Ishikawa (cell line): Measurements from ENCODE around the gene KCNC1.

ENCODE experiments used
- CEBPB ChIP-seq: IDR thresholded peaks from 2 replicates; pipeline ENCODE4 v1.6.1; 2012
- CREB1 ChIP-seq: IDR thresholded peaks from 2 replicates; pipeline ENCODE4 v1.6.1; 2012; ENCODE audit warnings: low read depth
- EGR1 ChIP-seq: IDR thresholded peaks from 2 replicates; pipeline ENCODE4 v1.6.1; 2012
- EP300 ChIP-seq: IDR thresholded peaks from 2 replicates; pipeline ENCODE4 v1.6.1; 2012; ENCODE audit warnings: borderline replicate concordance
- FOXM1 ChIP-seq: IDR thresholded peaks from 2 replicates; pipeline ENCODE4 v1.6.1; 2012; ENCODE audit warnings: low read depth, borderline replicate concordance
- MAX ChIP-seq: IDR thresholded peaks from 2 replicates; pipeline ENCODE4 v1.6.1; 2012
- NFIC ChIP-seq: IDR thresholded peaks from 2 replicates; pipeline ENCODE4 v1.6.1; 2012
- RAD21 ChIP-seq: IDR thresholded peaks from 2 replicates; pipeline ENCODE4 v1.6.1; 2012; ENCODE audit warnings: low read depth
- TAF1 ChIP-seq: IDR thresholded peaks from 2 replicates; pipeline ENCODE4 v1.6.1; 2012; ENCODE audit warnings: low read depth, mild to moderate bottlenecking
- TCF12 ChIP-seq: IDR thresholded peaks from 2 replicates; pipeline ENCODE4 v1.6.1; 2012; ENCODE audit warnings: low read depth
- TEAD4 ChIP-seq: IDR thresholded peaks from 2 replicates; pipeline ENCODE4 v1.6.1; 2012
- YY1 ChIP-seq: IDR thresholded peaks from 2 replicates; pipeline ENCODE4 v1.6.1; 2012; ENCODE audit warnings: low read depth
- ZBTB7A ChIP-seq: IDR thresholded peaks from 2 replicates; pipeline ENCODE4 v1.6.1; 2012; ENCODE audit warnings: low read depth
- TF ChIP-seq, protein P1 (sequence below): IDR thresholded peaks from 2 replicates; pipeline ENCODE4 v1.6.1; 2012
- TF ChIP-seq, protein P2 (sequence below): IDR thresholded peaks from 2 replicates; pipeline ENCODE4 v1.6.1; 2012; ENCODE audit warnings: low read depth, mild to moderate bottlenecking

Gene KCNC1

GRCh38 chr11:17778352-17778751 lies 43.8 kb downstream of the KCNC1 start:
- TF ChIP-seq TAF1 (no peak), RAD21 (no peak), YY1 (no peak), EP300 (no peak), ZBTB7A (no peak), CREB1 (no peak), CEBPB (no peak), TCF12 (no peak), EGR1 (no peak), FOXM1 (no peak), TEAD4 (no peak), NFIC (no peak), MAX (no peak)
- TF ChIP-seq, protein P1, sequence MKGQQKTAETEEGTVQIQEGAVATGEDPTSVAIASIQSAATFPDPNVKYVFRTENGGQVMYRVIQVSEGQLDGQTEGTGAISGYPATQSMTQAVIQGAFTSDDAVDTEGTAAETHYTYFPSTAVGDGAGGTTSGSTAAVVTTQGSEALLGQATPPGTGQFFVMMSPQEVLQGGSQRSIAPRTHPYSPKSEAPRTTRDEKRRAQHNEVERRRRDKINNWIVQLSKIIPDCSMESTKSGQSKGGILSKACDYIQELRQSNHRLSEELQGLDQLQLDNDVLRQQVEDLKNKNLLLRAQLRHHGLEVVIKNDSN, result no peak
- TF ChIP-seq, protein P2, sequence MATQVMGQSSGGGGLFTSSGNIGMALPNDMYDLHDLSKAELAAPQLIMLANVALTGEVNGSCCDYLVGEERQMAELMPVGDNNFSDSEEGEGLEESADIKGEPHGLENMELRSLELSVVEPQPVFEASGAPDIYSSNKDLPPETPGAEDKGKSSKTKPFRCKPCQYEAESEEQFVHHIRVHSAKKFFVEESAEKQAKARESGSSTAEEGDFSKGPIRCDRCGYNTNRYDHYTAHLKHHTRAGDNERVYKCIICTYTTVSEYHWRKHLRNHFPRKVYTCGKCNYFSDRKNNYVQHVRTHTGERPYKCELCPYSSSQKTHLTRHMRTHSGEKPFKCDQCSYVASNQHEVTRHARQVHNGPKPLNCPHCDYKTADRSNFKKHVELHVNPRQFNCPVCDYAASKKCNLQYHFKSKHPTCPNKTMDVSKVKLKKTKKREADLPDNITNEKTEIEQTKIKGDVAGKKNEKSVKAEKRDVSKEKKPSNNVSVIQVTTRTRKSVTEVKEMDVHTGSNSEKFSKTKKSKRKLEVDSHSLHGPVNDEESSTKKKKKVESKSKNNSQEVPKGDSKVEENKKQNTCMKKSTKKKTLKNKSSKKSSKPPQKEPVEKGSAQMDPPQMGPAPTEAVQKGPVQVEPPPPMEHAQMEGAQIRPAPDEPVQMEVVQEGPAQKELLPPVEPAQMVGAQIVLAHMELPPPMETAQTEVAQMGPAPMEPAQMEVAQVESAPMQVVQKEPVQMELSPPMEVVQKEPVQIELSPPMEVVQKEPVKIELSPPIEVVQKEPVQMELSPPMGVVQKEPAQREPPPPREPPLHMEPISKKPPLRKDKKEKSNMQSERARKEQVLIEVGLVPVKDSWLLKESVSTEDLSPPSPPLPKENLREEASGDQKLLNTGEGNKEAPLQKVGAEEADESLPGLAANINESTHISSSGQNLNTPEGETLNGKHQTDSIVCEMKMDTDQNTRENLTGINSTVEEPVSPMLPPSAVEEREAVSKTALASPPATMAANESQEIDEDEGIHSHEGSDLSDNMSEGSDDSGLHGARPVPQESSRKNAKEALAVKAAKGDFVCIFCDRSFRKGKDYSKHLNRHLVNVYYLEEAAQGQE, result no peak

GRCh38 chr11:17778956-17779860 lies 44.6 kb downstream of the KCNC1 start:
- TF ChIP-seq TCF12 (no peak), RAD21 (no peak), TEAD4 (no peak), CREB1 (no peak), TAF1 (no peak), FOXM1 (no peak), EP300 (no peak)
- TF ChIP-seq, protein P1, result no peak

GRCh38 chr11:17779861-17780594 lies 45.4 kb downstream of the KCNC1 start:
- TF ChIP-seq CEBPB, result no peak
- TF ChIP-seq, protein P1, result no peak
- TF ChIP-seq CREB1, result no peak
- TF ChIP-seq EP300, result no peak
- TF ChIP-seq, protein P2, result no peak
- no peak for TF ChIP-seq EGR1

DNA sequence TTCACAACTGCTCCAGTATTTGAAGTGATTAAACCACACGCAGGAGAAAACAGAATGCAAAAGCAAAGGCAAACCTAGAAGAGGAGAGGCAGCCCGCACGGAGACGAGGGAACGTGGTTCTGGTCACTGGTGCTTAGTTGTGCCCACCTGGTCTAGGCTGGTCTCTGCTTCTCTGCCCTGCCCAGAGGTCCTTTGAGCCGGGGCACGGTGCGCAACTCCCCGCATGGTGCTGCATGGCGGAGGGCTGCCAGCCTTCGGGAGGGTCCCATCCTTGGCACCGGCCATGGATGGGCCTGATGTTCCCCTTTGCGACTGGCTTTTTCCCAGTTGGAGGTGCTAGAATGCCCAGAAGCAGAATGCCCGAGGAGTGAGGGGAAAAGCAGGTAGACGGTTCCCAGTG lies 46.1 kb downstream of the KCNC1 start:
- TF ChIP-seq NFIC, result no peak
- no peak for TF ChIP-seq TCF12
- TF ChIP-seq ZBTB7A, result no peak
- TF ChIP-seq RAD21, result no peak
- TF ChIP-seq CEBPB, result no peak
- TF ChIP-seq, protein P1, result no peak
- TF ChIP-seq TEAD4, result no peak
- TF ChIP-seq YY1, result no peak
- TF ChIP-seq MAX, result no peak
- TF ChIP-seq, protein P2, result no peak
- TF ChIP-seq FOXM1, result no peak
- no peak for TF ChIP-seq TAF1
- no peak for TF ChIP-seq EGR1
- TF ChIP-seq CREB1, result no peak
- no peak for TF ChIP-seq EP300
